Nucleus accumbens (tissue), 56 donors: Measurements from ENCODE around the gene RNF227.

Experiments
- DNase-seq, 56 donors: peaks; one replicate each; lab custom pipeline; 2025; lab: John Stamatoyannopoulos, UW

The RNF227 gene

DNA sequence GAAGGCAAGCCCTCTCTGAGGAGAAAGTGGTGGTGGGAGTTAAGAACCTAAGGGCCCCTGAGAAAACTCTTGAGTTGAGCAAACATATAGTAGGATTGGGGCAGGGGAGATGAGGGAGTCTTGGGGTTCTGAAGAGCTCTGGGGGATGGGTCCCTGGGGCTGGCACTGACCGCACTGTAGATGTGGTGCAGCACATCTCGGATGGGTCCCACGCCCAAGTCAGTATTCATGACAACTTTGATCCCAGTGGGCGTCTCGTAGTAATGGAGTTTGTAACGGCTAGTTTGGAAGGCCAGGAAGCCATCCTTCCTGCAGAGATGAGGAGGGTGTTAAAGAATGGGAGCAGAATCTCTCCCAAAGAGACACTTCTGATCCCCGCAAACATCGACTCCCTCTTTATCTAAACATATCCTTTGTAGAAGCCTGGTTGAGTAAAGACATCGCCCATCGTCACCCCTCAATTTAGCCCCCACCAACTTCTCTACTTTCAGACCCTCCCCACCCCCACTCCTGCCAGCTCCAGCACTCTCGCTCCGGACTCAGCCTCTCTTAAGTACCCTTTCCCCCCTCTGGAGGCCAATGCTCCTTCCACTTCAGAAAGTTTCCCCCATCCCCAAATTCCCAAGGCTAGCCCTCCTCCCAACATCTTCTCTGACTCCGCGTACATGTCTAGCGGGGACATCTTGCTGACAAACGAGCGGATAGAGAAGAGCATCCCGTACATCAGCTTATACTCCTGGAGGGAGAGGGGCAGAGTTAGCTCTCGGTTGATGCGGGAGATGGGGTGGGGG lies 14.9 kb upstream of the RNF227 start:
- no peak for DNase-seq

DNA sequence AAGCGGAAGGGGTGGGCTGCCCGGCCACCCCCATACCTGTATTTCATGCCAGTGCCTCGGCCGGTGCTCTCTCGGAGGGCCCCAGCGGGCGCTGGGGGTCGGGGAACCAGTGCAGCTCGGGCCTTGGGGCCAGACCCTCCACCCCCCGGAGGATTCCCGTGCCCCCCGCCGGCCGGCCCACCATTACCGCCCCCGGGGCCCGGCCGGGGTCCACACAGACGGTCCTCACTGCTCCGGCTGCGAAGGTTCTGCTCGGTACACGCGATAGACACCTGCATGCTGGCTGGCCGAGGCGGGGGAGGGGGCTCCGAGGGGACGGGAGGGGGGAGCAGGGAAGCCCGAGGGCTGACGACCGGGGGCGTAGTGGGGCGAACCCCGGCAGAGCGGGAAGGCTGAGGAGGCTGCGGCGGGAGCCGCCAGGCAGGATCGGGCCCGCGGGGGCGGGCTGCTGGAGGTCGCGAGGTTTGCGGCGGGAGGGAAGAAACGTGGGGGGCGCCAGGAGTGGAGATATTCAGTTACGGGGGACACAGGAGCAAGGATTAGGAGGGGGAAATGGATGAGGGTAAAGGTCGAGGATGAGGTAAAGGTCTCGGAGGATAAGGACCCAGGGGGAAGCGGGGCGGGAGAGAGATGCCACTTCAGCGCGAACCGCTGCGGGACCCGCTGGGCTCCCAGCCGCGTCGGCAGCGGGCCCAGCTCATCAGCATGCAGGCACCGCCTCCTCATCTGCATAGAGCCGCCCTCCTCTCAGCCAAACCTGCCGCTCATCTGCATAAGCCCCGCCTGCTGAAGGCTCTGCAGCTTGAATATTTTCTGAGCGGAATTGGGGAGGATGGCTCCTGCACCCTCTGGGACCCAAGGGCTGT lies 13.3 kb upstream of the RNF227 start, which contains the start of gene KCNAB3:
Gene KCNAB3, minus strand, starts transcription at position 699 of the 866 bp plus-strand sequence. Its CDS starts 421 bp downstream, at position 278.
- peak in 47 of 56 donors; percentile 9 to 85 (median 52) for DNase-seq

DNA sequence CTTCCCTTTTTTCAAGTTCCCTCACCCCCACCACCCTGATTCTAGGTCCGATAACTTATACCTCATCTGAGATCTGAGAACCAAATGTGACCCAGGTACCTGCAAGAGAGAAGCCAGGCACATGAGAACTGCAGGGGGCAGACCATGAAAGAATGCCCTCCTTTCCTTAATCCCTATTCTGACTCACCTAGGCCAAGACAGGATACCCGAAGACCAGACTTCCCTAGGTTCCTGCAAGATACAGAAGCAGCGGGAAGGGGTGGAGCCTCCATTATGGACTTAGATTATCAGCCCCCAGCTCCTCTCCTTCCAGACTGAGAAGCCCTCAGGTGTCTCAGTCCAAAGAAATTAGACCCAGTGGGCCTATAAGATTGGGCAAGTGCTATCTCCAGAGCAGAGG lies 11.5 kb upstream of the RNF227 start:
- no peak for DNase-seq

DNA sequence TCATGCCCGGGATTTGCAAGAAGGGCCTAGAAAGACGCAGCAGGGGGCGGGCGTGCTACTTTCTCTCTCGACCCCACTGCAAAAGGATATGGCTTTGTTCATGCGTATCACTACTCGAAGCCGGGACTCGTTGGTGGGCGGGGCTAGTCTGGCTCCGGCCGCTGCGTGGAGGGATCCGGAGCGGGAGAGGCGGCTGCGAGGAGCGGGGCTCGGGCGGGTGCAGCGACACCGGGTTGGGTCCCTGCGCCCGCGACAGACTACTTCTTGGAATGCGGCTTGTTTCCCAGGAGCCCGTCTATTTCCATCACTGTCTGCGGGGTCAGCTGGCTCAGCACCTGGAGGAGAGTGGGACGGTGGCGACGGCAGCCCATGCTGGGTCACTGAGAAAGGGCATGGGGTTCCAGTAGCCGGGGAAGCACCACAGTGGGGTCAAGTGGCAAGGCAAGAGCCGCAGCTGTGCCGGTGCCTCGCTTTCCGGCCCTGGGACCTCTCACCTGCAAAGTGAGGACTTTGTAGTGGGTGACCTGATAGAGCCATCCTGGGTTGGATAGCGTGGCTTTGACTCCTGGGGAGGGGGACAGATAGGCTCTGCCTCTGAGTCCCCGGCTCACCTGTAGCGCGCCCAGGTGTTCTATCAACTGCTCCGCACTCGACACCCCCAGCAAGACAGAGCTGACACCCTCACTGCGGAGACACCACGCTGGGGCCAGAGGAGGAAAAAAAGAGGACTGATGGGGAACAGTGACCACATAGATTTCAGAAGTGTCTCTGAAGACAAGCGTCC lies 6.9 kb upstream of the RNF227 start:
- DNase-seq: peak in 50 of 56 donors; percentile 19 to 85 (median 60)

DNA sequence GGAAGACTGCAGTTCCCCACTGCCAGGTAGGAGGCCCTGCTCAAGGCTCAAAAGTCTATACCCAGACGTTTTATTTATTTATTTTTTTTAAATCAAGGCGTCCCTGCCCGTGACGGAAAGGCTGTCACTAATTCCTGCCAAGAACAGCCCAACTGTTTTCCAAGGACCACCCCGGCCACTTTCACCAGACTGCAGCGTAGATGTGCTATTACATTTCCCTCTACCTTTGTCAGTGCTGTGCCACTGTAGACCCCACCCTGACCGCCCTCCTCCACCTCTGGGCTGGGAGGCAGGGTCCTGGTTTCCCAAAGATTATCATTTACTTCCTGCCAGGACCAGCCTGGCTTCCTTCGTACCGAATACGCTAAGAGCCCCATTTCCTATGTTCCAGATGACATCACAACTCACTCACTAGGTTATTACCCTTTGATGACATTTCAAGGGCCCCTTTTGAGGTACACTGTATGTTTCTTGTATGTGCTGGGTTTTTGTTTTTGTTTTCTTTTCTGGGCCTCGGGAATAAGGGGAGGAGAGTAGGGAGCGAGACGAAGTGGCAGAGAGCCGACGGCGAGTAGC lies 6.3 kb upstream of the RNF227 start:
- no peak for DNase-seq

DNA sequence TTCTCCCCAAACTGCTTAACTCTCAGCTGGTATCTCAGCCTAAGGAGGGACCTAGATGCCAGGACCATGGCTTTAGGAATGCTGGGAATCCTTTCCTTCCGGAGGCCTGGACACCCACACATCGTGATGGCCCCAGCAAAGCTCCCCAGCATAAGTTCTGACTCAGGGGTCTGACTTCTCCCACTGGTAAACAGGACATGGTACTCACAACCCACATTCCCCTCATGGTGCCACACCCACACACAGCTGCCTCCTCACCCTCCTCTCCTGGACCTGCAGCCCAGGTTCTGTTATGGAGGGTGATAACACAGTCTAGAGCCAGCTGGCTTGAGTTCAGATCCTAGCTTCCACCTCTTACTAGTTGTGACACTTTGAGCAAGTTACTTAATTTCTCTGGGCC lies 719 bp upstream of the RNF227 start:
- DNase-seq: no peak

DNA sequence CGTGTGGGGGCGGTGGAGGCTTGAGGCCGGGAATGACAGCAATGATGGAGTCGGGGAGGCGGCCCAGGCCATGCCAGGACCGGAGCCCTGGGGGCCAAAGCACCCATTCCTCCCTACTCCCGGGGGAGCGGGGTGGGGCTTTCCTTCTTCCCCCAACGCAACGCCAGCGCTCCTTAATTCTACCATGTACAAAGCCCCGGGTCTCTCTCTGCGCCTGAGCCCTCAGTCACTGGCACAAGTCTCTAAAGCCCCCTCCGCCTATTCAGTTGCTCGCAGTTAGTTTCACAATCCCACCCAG lies 245 bp upstream of the RNF227 start:
- DNase-seq: peak in 3 of 56 donors; percentile 5 to 70 (median 40)

DNA sequence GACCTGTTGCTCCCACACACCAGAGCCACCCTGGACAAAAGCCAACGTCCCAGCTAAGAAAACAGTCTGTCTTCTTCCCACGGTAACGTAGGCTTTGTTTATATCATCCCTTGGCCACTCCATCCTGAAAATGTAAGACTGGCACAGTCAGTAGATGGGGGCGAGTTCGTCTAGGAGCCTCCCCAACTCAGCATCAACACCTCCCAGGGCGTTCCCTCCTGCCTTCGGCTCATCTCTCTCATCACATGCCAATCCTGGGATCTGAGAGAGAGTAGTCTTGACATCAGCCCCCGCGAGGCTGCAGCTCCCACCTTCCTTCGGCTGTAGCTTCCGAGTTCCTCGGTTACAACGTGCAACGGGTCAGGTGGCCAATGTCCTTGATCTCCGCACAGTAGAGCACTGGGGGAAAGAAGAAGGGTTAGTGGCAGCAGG lies 894 bp downstream of the RNF227 start:
- peak in 9 of 56 donors; percentile 51 to 82 (median 71) for DNase-seq

DNA sequence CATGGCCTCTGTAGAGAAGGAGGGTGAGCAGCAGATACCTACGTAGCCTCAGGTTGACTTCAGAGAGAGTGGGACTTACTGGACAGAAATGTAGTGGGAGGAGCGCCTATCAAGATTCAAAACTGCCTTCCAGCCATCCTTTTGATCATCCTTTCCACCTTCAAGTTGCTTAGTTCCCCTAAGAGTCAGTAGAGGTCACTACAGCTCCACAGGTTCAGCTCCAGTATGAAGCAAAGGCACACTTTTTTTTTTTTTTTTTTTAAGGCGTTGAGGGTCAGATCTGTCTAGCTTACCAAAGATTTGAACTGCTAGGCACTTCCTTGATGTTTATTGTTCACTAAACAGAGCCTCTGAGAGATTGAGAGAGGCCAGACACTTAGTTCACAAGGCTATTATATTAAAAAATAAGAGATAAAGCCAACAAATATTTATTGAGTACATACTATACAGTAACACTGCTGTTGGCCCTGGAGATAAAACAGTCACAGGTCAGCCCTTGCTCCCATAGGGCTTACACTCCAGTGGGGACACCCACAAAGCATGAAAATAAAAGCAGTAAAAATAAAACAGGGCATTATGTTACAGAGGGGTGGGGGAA lies 3.1 kb downstream of the RNF227 start:
- DNase-seq: peak in 7 of 56 donors; percentile 3 to 39 (median 13)

DNA sequence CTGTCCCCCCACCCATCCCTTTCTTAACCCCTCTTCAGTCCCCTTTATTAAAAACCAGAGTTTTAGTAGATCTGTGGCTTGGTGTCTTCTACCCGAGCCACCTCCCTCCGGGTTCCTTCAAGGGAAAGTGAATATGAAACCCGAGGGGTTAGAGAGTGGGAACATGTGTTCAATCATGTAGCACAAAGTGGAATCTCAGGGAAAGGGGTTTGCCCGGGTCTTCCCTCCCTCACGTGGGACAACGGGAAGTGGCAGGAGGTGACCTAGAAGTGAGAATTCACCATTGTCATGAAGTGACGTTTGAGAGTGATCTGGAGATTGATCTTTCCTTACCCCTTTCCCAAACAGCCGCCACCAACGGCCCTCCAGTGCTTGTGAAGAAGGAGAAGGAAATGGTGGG lies 5.0 kb downstream of the RNF227 start:
- no peak for DNase-seq

DNA sequence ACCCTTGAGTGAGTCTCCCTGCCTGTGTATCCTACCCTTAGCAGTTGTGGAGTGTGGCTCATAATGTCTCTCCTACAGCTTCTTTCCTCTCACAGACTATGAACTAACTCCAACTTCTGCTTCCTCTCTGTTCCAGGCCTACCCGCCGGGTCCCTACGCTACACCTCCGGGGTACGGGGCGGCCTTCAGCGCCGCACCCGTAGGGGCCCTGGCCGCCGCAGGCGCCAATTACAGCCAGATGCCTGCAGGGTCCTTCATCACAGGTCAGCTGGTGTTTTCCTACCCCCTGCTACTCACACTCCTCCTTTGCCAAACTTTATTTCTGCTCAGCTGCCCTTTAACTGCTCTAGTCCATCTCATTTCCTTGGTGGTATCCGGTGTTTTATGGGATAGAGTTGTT lies 5.4 kb downstream of the RNF227 start:
- no peak for DNase-seq

DNA sequence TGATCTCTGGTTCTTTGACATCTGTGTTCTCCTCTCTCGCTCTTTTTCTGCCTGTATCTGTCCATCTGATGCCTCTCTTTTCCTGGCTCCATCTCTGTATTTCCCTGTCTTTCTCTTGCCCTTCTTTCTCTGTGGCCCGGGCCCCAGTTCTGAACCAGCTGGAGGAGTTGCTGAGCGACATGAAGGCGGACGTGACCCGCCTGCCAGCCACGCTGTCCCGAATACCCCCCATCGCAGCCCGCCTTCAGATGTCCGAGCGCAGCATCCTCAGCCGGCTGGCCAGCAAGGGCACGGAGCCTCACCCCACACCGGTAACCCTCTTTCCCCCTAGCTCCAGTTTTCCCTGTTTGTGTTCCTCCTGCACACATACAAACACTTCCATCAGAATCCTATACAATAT lies 5.8 kb downstream of the RNF227 start:
- DNase-seq: no peak

DNA sequence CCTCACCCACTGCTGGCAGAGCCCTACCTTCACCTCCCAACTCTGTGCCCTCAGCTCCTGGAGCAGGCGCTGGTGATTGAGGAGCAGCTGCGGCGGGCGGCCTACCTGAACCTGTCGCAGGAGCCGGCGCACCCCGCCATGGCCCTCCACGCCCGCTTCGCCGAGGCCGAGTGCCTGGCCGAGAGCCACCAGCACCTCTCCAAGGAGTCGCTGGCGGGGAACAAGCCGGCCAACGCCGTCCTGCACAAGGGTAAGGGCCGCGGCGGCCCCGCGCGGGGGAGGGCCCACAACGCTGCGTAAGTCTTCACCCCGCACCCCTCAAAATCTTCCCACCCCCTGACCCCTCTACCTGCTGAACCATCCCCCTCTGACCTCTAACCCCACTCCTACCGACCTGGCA lies 7.0 kb downstream of the RNF227 start:
- no peak for DNase-seq

DNA sequence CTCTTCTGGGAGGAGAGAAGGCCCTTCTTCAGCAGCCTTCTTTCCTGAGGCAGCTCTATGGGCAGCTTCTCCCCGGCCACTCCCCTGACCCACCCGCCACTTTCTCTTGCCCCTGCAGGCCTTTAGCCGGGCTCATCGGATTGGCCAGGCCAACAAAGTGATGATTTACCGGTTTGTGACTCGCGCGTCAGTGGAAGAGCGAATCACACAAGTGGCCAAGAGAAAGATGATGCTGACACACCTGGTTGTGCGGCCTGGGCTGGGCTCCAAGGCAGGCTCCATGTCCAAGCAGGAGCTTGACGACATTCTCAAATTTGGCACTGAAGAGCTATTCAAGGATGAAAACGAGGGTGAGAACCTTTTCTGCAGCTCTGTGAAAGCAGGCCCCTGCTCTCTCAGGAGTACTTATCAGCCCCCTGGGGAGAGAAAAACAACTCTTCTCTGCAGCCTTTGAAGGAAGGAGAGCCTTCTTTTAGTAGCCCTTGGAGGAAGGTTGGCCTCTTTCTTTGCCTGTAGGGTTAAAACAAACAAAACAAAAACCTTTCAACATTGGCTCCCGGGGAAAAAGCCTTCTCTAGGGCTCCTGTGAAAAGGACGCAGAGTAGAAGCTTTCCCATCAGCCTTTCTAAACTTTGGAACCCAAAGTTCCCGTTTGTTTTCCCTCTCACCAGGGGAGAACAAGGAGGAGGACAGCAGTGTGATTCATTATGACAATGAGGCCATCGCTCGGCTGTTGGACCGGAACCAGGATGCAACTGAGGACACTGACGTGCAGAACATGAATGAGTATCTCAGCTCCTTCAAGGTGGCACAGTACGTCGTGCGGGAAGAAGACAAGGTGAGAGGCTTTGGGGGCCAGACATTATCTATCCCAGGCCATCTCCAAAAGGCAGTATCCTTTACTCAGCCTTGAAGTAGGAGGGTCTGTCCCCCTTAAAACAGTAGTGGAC lies 12.7 kb downstream of the RNF227 start:
- DNase-seq: no peak

DNA sequence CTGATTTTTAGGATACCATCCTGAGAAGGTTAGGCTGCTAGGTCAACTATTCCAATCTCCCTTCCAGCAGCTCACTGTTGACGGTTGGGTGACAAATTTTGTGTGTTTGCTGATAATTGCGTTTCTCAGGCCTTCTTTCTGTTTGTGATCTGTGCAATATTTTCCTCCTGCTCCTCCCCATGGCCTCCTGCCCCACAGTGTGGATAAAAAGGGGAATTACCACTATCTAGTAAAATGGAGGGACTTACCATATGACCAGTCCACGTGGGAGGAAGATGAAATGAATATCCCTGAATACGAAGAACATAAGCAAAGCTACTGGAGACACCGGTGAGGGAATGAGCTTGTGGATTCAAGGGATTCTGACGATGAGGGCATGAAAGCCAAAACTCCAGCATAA lies 18.3 kb downstream of the RNF227 start:
- DNase-seq: peak in 15 of 56 donors; percentile 4 to 50 (median 16)

DNA sequence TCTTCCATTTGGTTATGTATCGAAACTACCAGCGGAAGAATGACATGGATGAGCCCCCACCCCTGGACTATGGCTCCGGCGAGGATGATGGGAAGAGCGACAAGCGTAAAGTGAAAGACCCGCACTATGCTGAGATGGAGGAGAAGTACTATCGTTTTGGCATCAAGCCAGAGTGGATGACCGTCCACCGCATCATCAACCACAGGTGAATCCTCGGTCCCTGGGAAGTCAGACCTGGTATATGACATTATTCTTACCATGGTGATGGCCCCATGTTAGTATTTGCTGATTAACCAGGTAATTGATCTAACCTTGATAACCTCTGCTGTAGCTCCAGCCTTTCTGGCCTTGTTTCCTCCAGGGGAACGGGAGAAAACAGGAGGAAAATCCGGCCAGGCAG lies 19.0 kb downstream of the RNF227 start:
- no peak for DNase-seq

DNA sequence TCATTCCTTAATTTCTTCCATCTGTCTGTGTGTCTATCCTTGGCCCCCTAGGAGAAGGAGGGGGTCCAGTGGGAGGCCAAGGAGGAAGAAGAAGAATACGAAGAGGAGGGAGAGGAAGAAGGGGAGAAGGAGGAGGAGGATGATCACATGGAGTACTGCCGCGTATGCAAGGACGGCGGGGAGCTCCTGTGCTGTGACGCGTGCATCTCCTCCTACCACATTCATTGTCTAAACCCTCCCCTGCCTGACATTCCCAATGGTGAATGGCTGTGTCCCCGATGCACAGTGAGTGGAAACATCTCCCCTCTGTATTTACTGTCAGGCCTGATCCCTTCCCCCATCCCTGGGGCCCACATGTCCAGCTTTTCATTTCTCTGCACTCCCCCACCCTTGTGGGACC lies 21.2 kb downstream of the RNF227 start:
- DNase-seq: peak in 8 of 56 donors; percentile 16 to 49 (median 38)

DNA sequence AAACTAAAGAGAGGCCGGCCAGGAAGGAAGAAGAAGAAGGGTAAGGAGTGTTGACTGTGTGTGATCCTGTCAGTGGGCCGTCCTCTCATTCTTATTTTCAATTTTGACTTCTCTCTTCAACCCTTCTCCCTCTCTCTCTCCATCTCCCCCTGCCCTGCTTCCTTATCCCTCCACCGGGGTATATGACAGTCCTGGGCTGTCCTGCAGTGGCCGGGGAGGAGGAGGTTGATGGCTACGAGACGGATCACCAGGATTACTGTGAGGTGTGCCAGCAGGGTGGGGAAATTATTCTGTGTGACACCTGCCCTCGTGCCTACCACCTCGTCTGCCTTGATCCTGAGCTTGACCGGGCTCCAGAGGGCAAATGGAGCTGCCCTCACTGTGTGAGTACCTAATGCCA lies 21.9 kb downstream of the RNF227 start:
- no peak for DNase-seq
